DOHH2 (cell line): ENCODE measurements around the gene MCF2L2.

ENCODE experiments used
- EZH2phosphoT487 ChIP-seq: fragments of 200-600 bp; sonication (generic); IDR thresholded peaks from 2 replicates; pipeline ENCODE4 v1.6.1; 2017; ENCODE audit warnings: borderline replicate concordance, mild to moderate bottlenecking, antibody characterized with exemption, low read length, moderate library complexity, mixed read lengths
- TF ChIP-seq, protein P1 (sequence below): fragments of 200-600 bp; sonication (generic); IDR thresholded peaks from one replicate; pipeline ENCODE4 v1.5.1; 2014; ENCODE audit warnings: antibody characterized with exemption, mild to moderate bottlenecking, low read depth, low read length; ENCODE audit not compliant: poor library complexity, severe bottlenecking

DNA sequence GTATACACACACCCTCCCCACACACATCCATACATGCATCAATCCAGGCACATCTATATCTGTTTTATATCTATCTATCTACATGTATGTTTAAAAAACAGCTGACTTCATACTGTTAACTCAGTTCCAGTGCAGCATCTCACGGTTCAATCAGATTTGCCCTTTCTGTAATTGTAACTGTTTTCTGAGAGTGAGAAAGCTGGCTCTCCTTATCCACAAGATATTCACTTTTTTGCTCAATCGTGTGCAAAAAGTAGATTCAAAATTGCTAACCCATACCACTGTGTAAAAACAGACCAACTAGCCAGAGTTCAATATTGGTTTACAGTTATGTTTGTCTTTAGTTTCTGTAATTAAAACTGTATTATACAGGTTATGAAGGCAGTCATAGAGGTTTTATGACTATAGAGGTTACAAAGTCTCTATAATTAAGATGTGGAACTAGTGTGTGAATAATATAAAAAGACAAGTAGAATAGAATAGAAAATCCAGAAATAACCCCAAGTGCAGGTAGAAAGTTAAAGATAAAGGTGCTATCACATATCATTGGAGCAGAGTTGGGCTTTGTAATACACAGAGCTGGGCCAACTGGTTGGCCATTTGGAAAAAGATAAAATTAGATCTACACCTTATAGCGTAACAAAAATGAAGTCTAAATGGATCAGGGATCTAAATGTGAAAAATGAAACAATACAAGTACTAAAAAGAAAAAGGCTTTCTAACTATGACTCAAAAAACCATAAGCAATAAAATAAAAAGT lies 20.1 kb upstream of the MCF2L2 start:
- TF ChIP-seq, protein P1, sequence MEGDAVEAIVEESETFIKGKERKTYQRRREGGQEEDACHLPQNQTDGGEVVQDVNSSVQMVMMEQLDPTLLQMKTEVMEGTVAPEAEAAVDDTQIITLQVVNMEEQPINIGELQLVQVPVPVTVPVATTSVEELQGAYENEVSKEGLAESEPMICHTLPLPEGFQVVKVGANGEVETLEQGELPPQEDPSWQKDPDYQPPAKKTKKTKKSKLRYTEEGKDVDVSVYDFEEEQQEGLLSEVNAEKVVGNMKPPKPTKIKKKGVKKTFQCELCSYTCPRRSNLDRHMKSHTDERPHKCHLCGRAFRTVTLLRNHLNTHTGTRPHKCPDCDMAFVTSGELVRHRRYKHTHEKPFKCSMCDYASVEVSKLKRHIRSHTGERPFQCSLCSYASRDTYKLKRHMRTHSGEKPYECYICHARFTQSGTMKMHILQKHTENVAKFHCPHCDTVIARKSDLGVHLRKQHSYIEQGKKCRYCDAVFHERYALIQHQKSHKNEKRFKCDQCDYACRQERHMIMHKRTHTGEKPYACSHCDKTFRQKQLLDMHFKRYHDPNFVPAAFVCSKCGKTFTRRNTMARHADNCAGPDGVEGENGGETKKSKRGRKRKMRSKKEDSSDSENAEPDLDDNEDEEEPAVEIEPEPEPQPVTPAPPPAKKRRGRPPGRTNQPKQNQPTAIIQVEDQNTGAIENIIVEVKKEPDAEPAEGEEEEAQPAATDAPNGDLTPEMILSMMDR, result no peak
- no peak for TF ChIP-seq EZH2phosphoT487
